Osteoblast (primary cell): ENCODE results near the gene UQCC2. TPM values are rescaled to one million over a fixed set of nuclear protein-coding genes. Genes with fewer than 3 reads are reported as not detected.

ENCODE experiments used
- DNase-seq: peaks from one replicate; pipeline ENCODE4 v3.0.0; 2011; ENCODE audit warnings: low spot score, mixed read lengths; ENCODE audit not compliant: insufficient read length; ENCODE audit errors: missing footprints
- H2AFZ ChIP-seq: 2 replicates; pipeline ENCODE4 v1.6.0; 2011; ENCODE audit warnings: mild to moderate bottlenecking, low read length
- H3K27ac ChIP-seq: 2 replicates; pipeline ENCODE4 v1.5.1; 2011; ENCODE audit warnings: mild to moderate bottlenecking, low read depth, low read length, moderate library complexity
- H3K27me3 ChIP-seq: 2 replicates; pipeline ENCODE4 v1.6.0; 2012; ENCODE audit warnings: mild to moderate bottlenecking, control low read depth, inconsistent platforms, low read length, moderate library complexity; ENCODE audit not compliant: insufficient read depth
- H3K36me3 ChIP-seq: 2 replicates; pipeline ENCODE4 v1.5.1; 2011; ENCODE audit warnings: mild to moderate bottlenecking, low read length, control low read depth, moderate library complexity; ENCODE audit not compliant: insufficient read depth
- H3K4me1 ChIP-seq: 2 replicates; pipeline ENCODE4 v1.5.1; 2011; ENCODE audit warnings: mild to moderate bottlenecking, low read length, control low read depth, moderate library complexity; ENCODE audit not compliant: insufficient read depth
- H3K4me2 ChIP-seq: 2 replicates; pipeline ENCODE4 v1.6.0; 2011; ENCODE audit warnings: mild to moderate bottlenecking, low read length; ENCODE audit not compliant: insufficient read depth
- H3K4me3 ChIP-seq: fragments of 200-600 bp; sonication (generic); 3 replicates; pipeline ENCODE4 v1.5.1; 2012; ENCODE audit warnings: mild to moderate bottlenecking, low read length, inconsistent platforms; ENCODE audit not compliant: insufficient read depth
- H3K79me2 ChIP-seq: 2 replicates; pipeline ENCODE4 v1.6.0; 2012; ENCODE audit warnings: mild to moderate bottlenecking, low read length, control low read depth, inconsistent platforms; ENCODE audit not compliant: insufficient read depth
- H3K9me3 ChIP-seq: 2 replicates; pipeline ENCODE4 v1.5.1; 2011; ENCODE audit warnings: low read depth, low read length, control low read depth
- H4K20me1 ChIP-seq: 2 replicates; pipeline ENCODE4 v1.6.0; 2012; ENCODE audit warnings: mild to moderate bottlenecking, low read length, control low read depth; ENCODE audit not compliant: insufficient read depth
- CTCF ChIP-seq: IDR thresholded peaks from 2 replicates; pipeline ENCODE4 v1.5.1; 2011; ENCODE audit warnings: mild to moderate bottlenecking, low read depth, low read length, moderate library complexity; ENCODE audit errors: extremely low read depth
- total RNA-seq: library from RNA; depleted of rRNA; stranded (reverse); fragments of >200 nt; gene quantifications from 2 replicates; pipeline ENCODE4 v1.2.3, GENCODE V29; 2012

UQCC2 gene
- total RNA-seq, 1 donor: 15.2 TPM

GRCh38 chr6:33738879-33739278 is 27.4 kb upstream of the UQCC2 start:
- Histone ChIP-seq H3K36me3 (no peaks in the 10 kb centered on the region), H2AFZ (no peak overlapping the region), H3K4me2 (no peak overlapping the region), H3K4me3 (no peak overlapping the region), H3K27ac (no peak overlapping the region), H3K9me3 (no peaks in the 10 kb centered on the region), H3K4me1 (no peaks in the 10 kb centered on the region), H3K79me2 (no peaks in the 10 kb centered on the region), H3K27me3 (peaks cover 6% of the 10 kb centered on the region), H4K20me1 (no peaks in the 10 kb centered on the region)
- TF ChIP-seq CTCF: no peak
- DNase-seq: no peak

- H3K79me2 ChIP-seq: no peaks in the 10 kb centered on the region
- no peaks in the 10 kb centered on the region for H3K9me3 ChIP-seq
- no peaks in the 10 kb centered on the region for H3K4me1 ChIP-seq
- no peak for TF ChIP-seq CTCF
- no peak overlapping the region for H2AFZ ChIP-seq
- no peak overlapping the region for H3K4me3 ChIP-seq
- H3K36me3 ChIP-seq: no peaks in the 10 kb centered on the region
- no peak overlapping the region for H3K4me2 ChIP-seq
- no peaks in the 10 kb centered on the region for H4K20me1 ChIP-seq
- no peak overlapping the region for H3K27ac ChIP-seq
- peaks cover 5% of the 10 kb centered on the region for H3K27me3 ChIP-seq
- DNase-seq: no peak
These were observed 26.7 kb upstream of the UQCC2 start for GRCh38 chr6:33738153-33738552.

- TF ChIP-seq CTCF: no peak
- H3K36me3 ChIP-seq: no peaks in the 10 kb centered on the region
- H3K27ac ChIP-seq: no peak overlapping the region
- H3K27me3 ChIP-seq: no peaks in the 10 kb centered on the region
- H2AFZ ChIP-seq: no peak overlapping the region
- no peak overlapping the region for H3K4me2 ChIP-seq
- no peak overlapping the region for H3K4me3 ChIP-seq
- H3K4me1 ChIP-seq: no peaks in the 10 kb centered on the region
- DNase-seq: no peak
- H3K9me3 ChIP-seq: no peaks in the 10 kb centered on the region
- no peaks in the 10 kb centered on the region for H3K79me2 ChIP-seq
- H4K20me1 ChIP-seq: no peaks in the 10 kb centered on the region
These were observed 25.9 kb upstream of the UQCC2 start for GRCh38 chr6:33737267-33738026.

GRCh38 chr6:33735216-33735615 is 23.7 kb upstream of the UQCC2 start:
- H3K36me3 ChIP-seq: no peaks in the 10 kb centered on the region
- H3K27ac ChIP-seq: no peak overlapping the region
- no peak for DNase-seq
- H2AFZ ChIP-seq: no peak overlapping the region
- H3K9me3 ChIP-seq: no peaks in the 10 kb centered on the region
- H3K4me3 ChIP-seq: no peak overlapping the region
- no peaks in the 10 kb centered on the region for H3K27me3 ChIP-seq
- H4K20me1 ChIP-seq: no peaks in the 10 kb centered on the region
- no peak for TF ChIP-seq CTCF
- H3K4me1 ChIP-seq: no peaks in the 10 kb centered on the region
- no peaks in the 10 kb centered on the region for H3K79me2 ChIP-seq
- H3K4me2 ChIP-seq: no peak overlapping the region
